Nephron progenitor cell (in vitro differentiated cells): ENCODE data around the gene SCCPDH.

ENCODE experiments used
- DNase-seq: peaks from one replicate; pipeline ENCODE4 v3.0.0; 2021
- H3K27ac Mint-ChIP-seq: 2 replicates; pipeline ENCODE4 v1.8.0; 2021; ENCODE audit warnings: mild to moderate bottlenecking, moderate library complexity, mixed read lengths
- H3K27me3 Mint-ChIP-seq: 2 replicates; pipeline ENCODE4 v1.8.0; 2021; ENCODE audit warnings: mild to moderate bottlenecking, low read depth, mixed read lengths; ENCODE audit not compliant: poor library complexity
- H3K36me3 Mint-ChIP-seq: 2 replicates; pipeline ENCODE4 v1.8.0; 2021; ENCODE audit warnings: low read depth, mixed read lengths
- H3K4me1 Mint-ChIP-seq: 2 replicates; pipeline ENCODE4 v1.8.0; 2021; ENCODE audit warnings: mixed read lengths
- H3K4me3 Mint-ChIP-seq: 2 replicates; pipeline ENCODE4 v1.8.0; 2021; ENCODE audit warnings: mild to moderate bottlenecking, moderate library complexity, mixed read lengths
- H3K9me3 Mint-ChIP-seq: 2 replicates; pipeline ENCODE4 v1.8.0; 2021; ENCODE audit warnings: mild to moderate bottlenecking, moderate library complexity, mixed read lengths
- TF ChIP-seq, protein P1 (sequence below): fragments of 200-600 bp; sonication (generic); IDR thresholded peaks from 2 replicates; pipeline ENCODE4 v1.5.0; 2021; ENCODE audit warnings: antibody characterized with exemption

Gene SCCPDH, protein sequence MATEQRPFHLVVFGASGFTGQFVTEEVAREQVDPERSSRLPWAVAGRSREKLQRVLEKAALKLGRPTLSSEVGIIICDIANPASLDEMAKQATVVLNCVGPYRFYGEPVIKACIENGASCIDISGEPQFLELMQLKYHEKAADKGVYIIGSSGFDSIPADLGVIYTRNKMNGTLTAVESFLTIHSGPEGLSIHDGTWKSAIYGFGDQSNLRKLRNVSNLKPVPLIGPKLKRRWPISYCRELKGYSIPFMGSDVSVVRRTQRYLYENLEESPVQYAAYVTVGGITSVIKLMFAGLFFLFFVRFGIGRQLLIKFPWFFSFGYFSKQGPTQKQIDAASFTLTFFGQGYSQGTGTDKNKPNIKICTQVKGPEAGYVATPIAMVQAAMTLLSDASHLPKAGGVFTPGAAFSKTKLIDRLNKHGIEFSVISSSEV

DNA sequence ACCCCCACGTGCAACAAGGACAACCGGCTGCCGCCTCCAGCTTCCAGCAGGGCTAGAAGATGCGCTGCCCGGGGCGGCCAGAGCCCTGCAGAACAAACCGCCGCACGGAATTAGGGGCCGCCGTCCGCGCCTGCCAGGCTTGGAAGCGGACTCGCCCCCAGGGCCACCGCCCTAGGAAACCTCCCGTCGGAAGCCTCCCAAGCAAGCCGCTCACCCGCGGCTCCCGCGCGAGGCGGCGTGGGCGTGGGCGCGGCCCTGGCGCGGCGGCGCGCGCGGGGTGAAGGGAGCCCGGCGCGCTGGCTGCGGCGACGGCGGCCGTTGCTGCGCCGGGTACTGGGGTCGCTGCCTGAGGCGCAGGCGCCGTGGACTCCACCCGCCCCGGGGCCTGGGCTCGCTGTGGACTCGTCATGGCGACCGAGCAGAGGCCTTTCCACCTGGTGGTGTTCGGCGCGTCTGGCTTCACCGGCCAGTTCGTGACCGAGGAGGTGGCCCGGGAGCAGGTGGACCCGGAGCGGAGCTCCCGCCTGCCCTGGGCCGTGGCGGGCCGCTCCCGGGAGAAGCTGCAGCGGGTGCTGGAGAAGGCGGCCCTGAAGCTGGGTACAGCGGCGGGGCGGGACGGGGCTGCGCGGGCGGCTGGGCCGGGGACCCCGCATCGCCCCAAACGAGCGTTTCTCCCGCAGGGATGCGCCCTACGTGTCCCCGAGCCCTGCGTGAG, at the start of gene SCCPDH:
Gene SCCPDH (plus strand): TSS at position 394 of the 715 bp plus-strand sequence. CDS start 14 bp downstream, at position 408.
- Mint-ChIP-seq H3K9me3 (peaks cover 49% of the 10 kb centered on the region), H3K27me3 (peaks cover 5% of the 10 kb centered on the region), H3K4me1 (peaks cover 12% of the 10 kb centered on the region), H3K4me3 (peak within 1 kb of the TSS; percentile 93), H3K27ac (no peak within 1 kb of the TSS), H3K36me3 (peaks cover 47% of the 10 kb centered on the region)
- DNase-seq: peak; percentile 82
- TF ChIP-seq, protein P1, sequence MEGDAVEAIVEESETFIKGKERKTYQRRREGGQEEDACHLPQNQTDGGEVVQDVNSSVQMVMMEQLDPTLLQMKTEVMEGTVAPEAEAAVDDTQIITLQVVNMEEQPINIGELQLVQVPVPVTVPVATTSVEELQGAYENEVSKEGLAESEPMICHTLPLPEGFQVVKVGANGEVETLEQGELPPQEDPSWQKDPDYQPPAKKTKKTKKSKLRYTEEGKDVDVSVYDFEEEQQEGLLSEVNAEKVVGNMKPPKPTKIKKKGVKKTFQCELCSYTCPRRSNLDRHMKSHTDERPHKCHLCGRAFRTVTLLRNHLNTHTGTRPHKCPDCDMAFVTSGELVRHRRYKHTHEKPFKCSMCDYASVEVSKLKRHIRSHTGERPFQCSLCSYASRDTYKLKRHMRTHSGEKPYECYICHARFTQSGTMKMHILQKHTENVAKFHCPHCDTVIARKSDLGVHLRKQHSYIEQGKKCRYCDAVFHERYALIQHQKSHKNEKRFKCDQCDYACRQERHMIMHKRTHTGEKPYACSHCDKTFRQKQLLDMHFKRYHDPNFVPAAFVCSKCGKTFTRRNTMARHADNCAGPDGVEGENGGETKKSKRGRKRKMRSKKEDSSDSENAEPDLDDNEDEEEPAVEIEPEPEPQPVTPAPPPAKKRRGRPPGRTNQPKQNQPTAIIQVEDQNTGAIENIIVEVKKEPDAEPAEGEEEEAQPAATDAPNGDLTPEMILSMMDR: no peak

DNA sequence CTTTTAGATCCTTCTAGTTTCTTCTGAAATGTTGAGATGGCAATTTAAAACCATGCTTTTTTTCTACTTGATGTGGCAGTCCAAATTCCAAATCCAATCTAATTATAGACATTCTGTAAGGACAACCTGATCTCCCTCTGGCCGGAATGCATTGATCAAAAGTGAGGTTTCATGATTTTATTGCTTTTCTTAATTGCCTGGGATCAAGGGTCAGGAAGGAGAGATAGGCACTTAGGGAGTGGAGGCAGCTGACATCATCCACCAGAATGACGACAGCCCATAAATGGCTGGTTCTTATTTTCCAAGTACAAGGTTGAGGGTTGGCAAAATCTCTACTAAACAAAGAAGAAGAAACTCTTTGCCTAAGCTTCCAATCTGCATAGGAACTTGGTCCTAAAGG, 46.4 kb upstream of the SCCPDH start:
- H3K9me3 Mint-ChIP-seq: peaks cover 17% of the 10 kb centered on the region
- H3K36me3 Mint-ChIP-seq: peaks cover 26% of the 10 kb centered on the region
- H3K4me3 Mint-ChIP-seq: peak overlapping the region; percentile 18
- TF ChIP-seq, protein P1: no peak
- peak; percentile 28 for DNase-seq
- peak overlapping the region; percentile 77 for H3K27ac Mint-ChIP-seq
- peaks cover 77% of the 10 kb centered on the region for H3K4me1 Mint-ChIP-seq
- peaks cover 3% of the 10 kb centered on the region for H3K27me3 Mint-ChIP-seq

DNA sequence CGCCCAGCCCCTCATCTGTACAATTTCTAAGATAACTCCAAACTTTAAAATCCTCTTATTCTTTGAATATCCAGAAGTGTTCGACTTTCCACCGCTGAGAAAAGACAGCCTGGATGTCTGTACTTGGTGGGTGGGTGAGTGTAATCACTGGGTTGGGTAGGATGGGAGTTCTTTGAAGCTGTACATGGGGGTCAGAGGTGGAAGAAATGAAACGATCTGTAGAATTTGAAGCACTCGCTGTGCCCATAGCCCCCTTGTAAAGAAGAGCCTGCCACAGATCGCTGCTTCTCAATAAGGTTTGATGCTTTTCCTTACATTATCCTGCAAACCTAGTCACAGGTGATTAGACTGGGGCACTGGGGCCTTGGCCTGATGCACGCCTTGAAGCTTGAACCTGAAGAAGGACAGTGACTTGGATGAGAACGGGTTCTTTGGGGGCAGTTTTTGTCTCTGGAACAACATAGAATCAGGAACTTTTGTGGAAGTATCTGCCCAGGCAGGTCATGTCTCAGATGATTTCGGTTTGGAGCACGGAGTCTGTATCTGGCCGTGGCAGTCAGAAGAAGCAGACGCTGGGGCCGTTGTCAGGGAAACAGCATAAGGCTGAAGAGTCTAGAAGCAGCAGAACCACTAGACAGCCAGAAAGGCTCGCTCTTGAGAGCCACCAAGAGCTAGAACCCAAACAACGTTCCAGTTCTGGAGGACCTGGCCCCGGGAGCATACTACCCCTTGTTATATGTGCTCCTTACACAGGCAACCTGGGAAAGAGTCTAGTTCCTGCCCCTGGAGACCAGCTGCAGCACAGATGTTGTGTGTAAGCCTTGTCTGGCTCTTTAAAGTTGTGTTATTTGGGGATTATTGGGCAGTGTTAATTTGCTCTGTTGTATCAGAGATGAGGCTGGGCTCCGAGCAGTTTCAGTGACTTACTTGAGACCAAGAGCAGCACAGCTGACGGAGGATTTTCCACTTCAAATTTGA, 45.1 kb upstream of the SCCPDH start:
- peak overlapping the region; percentile 98 for H3K27ac Mint-ChIP-seq
- DNase-seq: no peak
- peaks cover 14% of the 10 kb centered on the region for H3K36me3 Mint-ChIP-seq
- H3K4me1 Mint-ChIP-seq: peaks cover 84% of the 10 kb centered on the region
- TF ChIP-seq, protein P1: no peak
- H3K9me3 Mint-ChIP-seq: peaks cover 11% of the 10 kb centered on the region
- peak overlapping the region; percentile 58 for H3K4me3 Mint-ChIP-seq
- peaks cover 3% of the 10 kb centered on the region for H3K27me3 Mint-ChIP-seq

- peaks cover 10% of the 10 kb centered on the region for H3K36me3 Mint-ChIP-seq
- peaks cover 89% of the 10 kb centered on the region for H3K4me1 Mint-ChIP-seq
- no peak for DNase-seq
- TF ChIP-seq, protein P1: no peak
- peaks cover 3% of the 10 kb centered on the region for H3K27me3 Mint-ChIP-seq
- H3K27ac Mint-ChIP-seq: peak overlapping the region; percentile 98
- peaks cover 11% of the 10 kb centered on the region for H3K9me3 Mint-ChIP-seq
- H3K4me3 Mint-ChIP-seq: peak overlapping the region; percentile 28
These were observed 44.4 kb upstream of the SCCPDH start for GRCh38 chr1:246679794-246680177.

GRCh38 chr1:246680190-246680589, 44.0 kb upstream of the SCCPDH start:
- peaks cover 89% of the 10 kb centered on the region for H3K4me1 Mint-ChIP-seq

More at GRCh38 chr1:246680190-246680589, 44.0 kb upstream of the SCCPDH start:
- Mint-ChIP-seq H3K27ac (peak overlapping the region; percentile 98), H3K9me3 (peaks cover 9% of the 10 kb centered on the region), H3K27me3 (peaks cover 3% of the 10 kb centered on the region), H3K4me3 (peak overlapping the region; percentile 28), H3K36me3 (peaks cover 9% of the 10 kb centered on the region)
- no peak for DNase-seq
- TF ChIP-seq, protein P1: no peak
